HepG2 (cell line): Measurements from ENCODE around the gene DHX34. TPM values are rescaled to one million over a fixed set of nuclear protein-coding genes. Genes with fewer than 3 reads are reported as not detected.

Source experiments
- ATAC-seq: fragments of 200-7000 bp; cut with Tn5 transposase; 3 replicates; pipeline ENCODE4 v1.9.1; 2020; ENCODE audit warnings: mild to moderate bottlenecking, moderate library complexity
- BruUV-seq: library from RNA; stranded (reverse); fragments of 400-500 nt; replicated peaks from 2 replicates; lab custom pipeline; 2021; lab: Mats Ljungman, UMichigan
- CTCF ChIA-PET: fragments of 300-600 bp; formaldehyde crosslinking; extraction: SDS; loops from one replicate; lab custom pipeline; 2021; ENCODE audit warnings: low total read pairs, inconsistent platforms, low intra/inter-chr PET ratio; lab: Yijun Ruan, JAX
- POLR2A ChIA-PET: fragments of 350-600 bp; sonication (Branson Sonifier 250); formaldehyde crosslinking; loops from one replicate; lab custom pipeline; 2020; ENCODE audit warnings: antibody characterized with exemption, inconsistent platforms; lab: Yijun Ruan, JAX
- DNase-seq: peaks from one replicate; pipeline ENCODE4 v3.0.0-alpha.2; 2015; ENCODE audit warnings: low spot score
- FAIRE-seq: peaks from 3 replicates; lab custom pipeline; 2011; peaks lifted over from hg19 to GRCh38; lab: Jason Lieb, UNC
- H2AFZ ChIP-seq: one replicate; pipeline ENCODE4 v1.6.1; 2011; ENCODE audit warnings: low read length, inconsistent platforms
- H3K27ac ChIP-seq: fragments of 300-600 bp; 3 replicates; pipeline ENCODE4 v1.8.0; 2011; ENCODE audit warnings: mixed run types, mild to moderate bottlenecking, mixed read lengths, low read length, inconsistent platforms; ENCODE audit not compliant: insufficient read depth; ENCODE audit errors: extremely low read length
- H3K27me3 ChIP-seq, 2 experiments: fragments of 200-600 bp in 1 of 2; 2 replicates in 1 of 2; 3 replicates in 1 of 2; pipeline versions ENCODE4 v1.6.0 to v1.8.0; 2011; ENCODE audit warnings: low read length in 2 of 2, mild to moderate bottlenecking in 2 of 2, moderate library complexity in 2 of 2, inconsistent platforms in 1 of 2; ENCODE audit not compliant: insufficient read depth in 2 of 2, control insufficient read depth in 1 of 2
- H3K36me3 ChIP-seq, 2 experiments: fragments of 200-600 bp in 1 of 2; replicated peaks in 1 of 2; 2 replicates in 1 of 2; 3 replicates in 1 of 2; pipeline versions ENCODE4 v1.5.1 to v1.8.0; 2011; ENCODE audit warnings: low read length in 2 of 2, inconsistent platforms in 1 of 2; ENCODE audit not compliant: insufficient read depth in 2 of 2, control insufficient read depth in 1 of 2
- H3K4me1 ChIP-seq: 2 replicates; pipeline ENCODE4 v1.5.1; 2012; ENCODE audit warnings: low read length, inconsistent platforms; ENCODE audit not compliant: insufficient read depth
- H3K4me2 ChIP-seq: 2 replicates; pipeline ENCODE4 v1.6.0; 2011; ENCODE audit warnings: low read depth, low read length, inconsistent platforms
- H3K4me3 ChIP-seq, 3 experiments: fragments of 200-600 bp in 1 of 3; sonication (generic), shearing (Covaris generic) in 1 of 3; replicated peaks in 1 of 3; 2 replicates each; pipeline ENCODE4 v1.5.1; 2011 to 2016; ENCODE audit warnings: low read length in 3 of 3, inconsistent platforms in 2 of 3, low read depth in 2 of 3, mild to moderate bottlenecking in 2 of 3, control low read depth in 1 of 3, mixed read lengths in 1 of 3; ENCODE audit not compliant: insufficient read depth in 1 of 3
- H3K79me2 ChIP-seq: one replicate; pipeline ENCODE4 v1.6.1; 2011; ENCODE audit warnings: low read length, inconsistent platforms; ENCODE audit not compliant: insufficient read depth
- H3K9ac ChIP-seq: 2 replicates; pipeline ENCODE4 v1.6.0; 2011; ENCODE audit warnings: mild to moderate bottlenecking, low read depth, low read length, inconsistent platforms; ENCODE audit not compliant: insufficient read depth
- H3K9me3 ChIP-seq: 2 replicates; pipeline ENCODE4 v1.5.1; 2012; ENCODE audit warnings: mild to moderate bottlenecking, low read length
- H4K20me1 ChIP-seq: 2 replicates; pipeline ENCODE4 v1.6.0; 2011; ENCODE audit warnings: inconsistent platforms, mild to moderate bottlenecking, low read length, moderate library complexity; ENCODE audit not compliant: insufficient read depth
- MTF1 ChIP-seq: sonication (generic); formaldehyde crosslinking; IDR thresholded peaks from 2 replicates; pipeline ENCODE4 v1.5.0; 2020; ENCODE audit warnings: missing genetic modification reagents
- RXRA ChIP-seq: sonication (generic); formaldehyde crosslinking; IDR thresholded peaks from 2 replicates; pipeline ENCODE4 v1.5.1; 2020; ENCODE audit warnings: missing genetic modification reagents
- TRIM24 ChIP-seq: sonication (generic); formaldehyde crosslinking; IDR thresholded peaks from 2 replicates; pipeline ENCODE4 v1.8.0; 2022; ENCODE audit warnings: mild to moderate bottlenecking, missing genetic modification reagents
- ZNF121 ChIP-seq: sonication (generic); formaldehyde crosslinking; IDR thresholded peaks from 2 replicates; pipeline ENCODE4 v1.5.0; 2020; ENCODE audit warnings: mild to moderate bottlenecking, missing genetic modification reagents
- ZNF296 ChIP-seq: sonication (generic); formaldehyde crosslinking; conservative IDR thresholded peaks from 2 replicates; pipeline ENCODE4 v1.5.0; 2020; ENCODE audit warnings: mild to moderate bottlenecking, missing genetic modification reagents
- WGBS: methylation state at CpG from one replicate; pipeline ENCODE4 v1.1.6; 2017; ENCODE audit warnings: low lambda C conversion rate; 5-methylcytosine and 5-hydroxymethylcytosine counted together
- in situ Hi-C: cut with HindIII; loops from 2 replicates; pipeline ENCODE4 v1.10.0; 2017; ENCODE audit warnings: low pct_unique_long_range_greater_than_20kb; ENCODE audit not compliant: extremely low pct_ligation_motif_present
- intact Hi-C: fragments of 100-400 bp; cut with micrococcal nuclease; formaldehyde crosslinking; loops from one replicate; pipeline ENCODE4 v1.10.0; 2022; ENCODE audit not compliant: unreplicated experiment
- polyA plus RNA-seq, 8 experiments: library from polyadenylated mRNA; depleted of rRNA in 3 of 8; stranded (reverse) in 7 of 8; unstranded in 1 of 8; fragments of >200 nt; fragmentation: Illumina TruSeq in 4 of 8; extraction: Trizol in 4 of 8; gene quantifications; 2 replicates each; pipeline versions ENCODE4 v1.2.1 to v1.2.3, GENCODE V29; 2011 to 2016; ENCODE audit warnings: low read depth in 4 of 8, missing spikeins in 1 of 8, mixed read lengths in 1 of 8; ENCODE audit not compliant: insufficient read depth in 1 of 8
- total RNA-seq, 5 experiments: library from RNA; depleted of rRNA; stranded (reverse); fragments of >200 nt; fragmentation: Illumina TruSeq; extraction: Trizol; gene quantifications; 2 replicates each; pipeline ENCODE4 v1.2.3, GENCODE V29; 2016; ENCODE audit warnings: low read depth in 1 of 5

The DHX34 gene
- total and polyA plus RNA-seq, 2 of the 13 experiments (the other 11 are each of a cell fraction or from before 2014, with no cell fraction given): 9.2 to 12.0 TPM

GRCh38 chr19:47390533-47391488 lies 41.7 kb downstream of the DHX34 start:
- WGBS: 50% methylated on average over 20 of the region's 20 CpGs
- Histone ChIP-seq H2AFZ (no peak overlapping the region), H3K9ac (no peak overlapping the region), H3K4me1 (no peaks in the 10 kb centered on the region), H3K79me2 (no peaks in the 10 kb centered on the region), H3K27me3 (peaks cover 0 to 13% of the 10 kb centered on the region in 2 experiments; a peak in 2 of 5 replicates), H4K20me1 (no peaks in the 10 kb centered on the region), H3K4me2 (no peak overlapping the region), H3K4me3 (no peak overlapping the region), H3K36me3 (no peaks in the 10 kb centered on the region), H3K9me3 (no peaks in the 10 kb centered on the region), H3K27ac (no peak overlapping the region)
- DNase-seq: no peak
- in situ Hi-C loops (loop anchor here (5.0 kb wide), 1 partner anchor 94 kb away; no protein-coding TSS in a partner anchor), intact Hi-C loops (loop anchor here (1.0 kb wide), 1 partner anchor 95 kb away; no protein-coding TSS in a partner anchor)
- no peak for FAIRE-seq
- BruUV-seq: no TSS peak
- POLR2A ChIA-PET: interaction anchor here (1.5 kb wide), 1 partner anchor 42 kb away, joined by 5 read pairs; the partner anchor contains the start of gene DHX34
- TF ChIP-seq TRIM24 (CRISPR knock-in tag) (no peak), ZNF121 (CRISPR knock-in tag) (peak; percentile 72), ZNF296 (CRISPR knock-in tag) (no peak), RXRA (CRISPR knock-in tag) (0 out of 2 replicates have a peak, but pooled peaks have one; percentile 4), MTF1 (CRISPR knock-in tag) (no peak)
- peak; percentile 21; the same call in 2 of the 3 replicates for ATAC-seq
- CTCF ChIA-PET: interaction anchor here (1.9 to 2.5 kb wide), 3 partner anchors 86 to 107 kb away, joined by 4 to 37 read pairs (median 15); no protein-coding TSS in a partner anchor
